Stimulated activated CD8-positive, alpha-beta memory T cell treated with anti-CD3 and anti-CD28 coated beads, Interleukin-12 subunit alpha, Interleukin-12 subunit beta, amount 100 ng/mL, for 4 hours (primary cell): ENCODE results near the gene C17orf100.

Experiments used
- DNase-seq: peaks from one replicate; pipeline ENCODE4 v3.0.0-alpha.2; 2020; ENCODE audit warnings: low read depth

The C17orf100 gene

GRCh38 chr17:6651354-6651918 lies at the start of gene C17orf100, which contains the start of gene MED31:
Gene C17orf100 (plus strand): TSS chr17:6651762. CDS start chr17:6651914, 152 bp downstream.
Gene MED31 (minus strand): TSS chr17:6651605. CDS start chr17:6651528, 77 bp downstream.
- peak; percentile 90 for DNase-seq

GRCh38 chr17:6602141-6602540 lies 49.4 kb upstream of the C17orf100 start:
- DNase-seq, result no peak

GRCh38 chr17:6603744-6604325 lies 47.7 kb upstream of the C17orf100 start:
- DNase-seq, result no peak

- DNase-seq, result no peak
These were observed 46.4 kb upstream of the C17orf100 start for GRCh38 chr17:6605142-6605541.

GRCh38 chr17:6608321-6608720 lies 43.2 kb upstream of the C17orf100 start:
- DNase-seq, result no peak

- DNase-seq, result no peak
These were observed 41.6 kb upstream of the C17orf100 start for GRCh38 chr17:6610011-6610410.

GRCh38 chr17:6611231-6611630 lies 40.3 kb upstream of the C17orf100 start:
- DNase-seq, result no peak

- no peak for DNase-seq
These were observed 27.6 kb upstream of the C17orf100 start for GRCh38 chr17:6623941-6624340.

GRCh38 chr17:6626616-6627015 lies 24.9 kb upstream of the C17orf100 start:
- no peak for DNase-seq

GRCh38 chr17:6627019-6627418 lies 24.5 kb upstream of the C17orf100 start:
- DNase-seq, result no peak

- DNase-seq, result no peak
These were observed 21.2 kb upstream of the C17orf100 start for GRCh38 chr17:6630390-6630789.

GRCh38 chr17:6632530-6632929 lies 19.0 kb upstream of the C17orf100 start:
- no peak for DNase-seq

- DNase-seq, result no peak
These were observed 18.3 kb upstream of the C17orf100 start for GRCh38 chr17:6633263-6633662.

GRCh38 chr17:6636105-6636504 lies 15.5 kb upstream of the C17orf100 start:
- no peak for DNase-seq

- DNase-seq, result no peak
These were observed 14.7 kb upstream of the C17orf100 start for GRCh38 chr17:6636616-6637457.

GRCh38 chr17:6637458-6637840 lies 14.1 kb upstream of the C17orf100 start:
- DNase-seq, result no peak

GRCh38 chr17:6638046-6638908 lies 13.3 kb upstream of the C17orf100 start:
- DNase-seq, result no peak

GRCh38 chr17:6639014-6639585 lies 12.5 kb upstream of the C17orf100 start:
- DNase-seq, result no peak

GRCh38 chr17:6639586-6640535 lies 11.7 kb upstream of the C17orf100 start:
- DNase-seq, result no peak

- DNase-seq, result peak; percentile 86
These were observed 10.9 kb upstream of the C17orf100 start, which contains the start of the genes KIAA0753 and TXNDC17 for GRCh38 chr17:6640536-6641246. Gene KIAA0753 (minus strand): TSS chr17:6640711. CDS start chr17:6635103, 5,608 bp downstream. Gene TXNDC17 (plus strand): TSS chr17:6641060. CDS start chr17:6641083, 23 bp downstream.
